HG02642 (cell line): ENCODE results near the gene WWOX.

ENCODE experiments used
- ATAC-seq: cut with Tn5 transposase; IDR thresholded peaks from one replicate; pipeline ENCODE4 v1.9.1; 2021; ENCODE audit warnings: mild to moderate bottlenecking; ENCODE audit not compliant: unreplicated experiment, poor library complexity

Gene WWOX

DNA sequence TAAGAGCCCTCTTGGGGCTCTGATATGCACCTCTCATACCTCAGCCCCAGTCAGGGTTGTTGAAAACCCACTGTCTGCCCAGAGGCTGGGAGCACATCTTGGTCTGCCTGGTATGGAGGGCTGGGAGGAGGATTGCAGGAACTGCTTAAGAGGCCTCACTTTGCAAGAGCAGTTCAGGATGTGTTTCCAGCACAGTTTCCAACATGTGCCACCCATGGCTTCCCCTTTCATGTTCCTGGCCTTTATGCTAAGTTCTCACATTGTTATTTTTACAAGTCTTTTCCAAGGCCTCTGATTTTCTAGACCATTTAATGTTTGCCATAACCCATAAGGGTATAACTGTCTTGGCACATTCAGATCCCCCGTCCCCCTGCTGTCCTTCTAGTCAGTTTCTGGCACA lies 155.4 kb downstream of the WWOX start:
- no peak for ATAC-seq

DNA sequence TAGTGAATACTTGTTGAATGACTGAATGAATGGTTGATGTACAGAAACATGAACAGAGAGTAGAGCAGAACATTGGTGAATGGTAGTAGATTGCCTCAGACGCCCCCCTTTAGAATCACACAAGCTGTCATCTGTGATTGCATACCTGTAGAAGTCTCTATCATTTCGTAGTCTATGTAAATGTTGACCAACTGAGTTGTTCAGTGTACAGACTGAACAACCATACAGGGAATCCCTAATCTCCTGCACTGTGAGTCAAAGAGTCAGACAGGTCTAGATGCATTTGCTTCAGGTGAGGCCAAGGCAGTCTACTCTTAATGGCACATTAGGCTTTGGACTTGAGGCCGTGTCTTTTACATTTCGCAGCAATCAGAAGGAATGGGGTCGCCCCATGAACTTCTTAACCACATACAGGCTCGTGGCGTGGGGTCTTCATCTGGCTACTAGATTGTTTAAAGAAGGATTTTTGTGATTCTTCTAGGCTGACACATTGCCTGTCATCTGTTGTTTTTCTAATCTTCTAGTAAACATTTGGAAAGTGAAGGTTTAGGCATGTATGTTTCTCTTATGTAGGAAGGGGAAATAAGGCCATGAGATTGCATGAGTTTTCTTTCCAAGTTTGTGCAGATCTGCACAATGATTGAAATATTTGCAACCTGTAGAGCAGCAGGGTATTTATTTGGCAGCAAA lies 157.4 kb downstream of the WWOX start:
- no peak for ATAC-seq

- no peak for ATAC-seq
Measured at GRCh38 chr16:78257376-78257728, 157.9 kb downstream of the WWOX start.

- no peak for ATAC-seq
Measured at GRCh38 chr16:78258375-78259065, 159.1 kb downstream of the WWOX start.

DNA sequence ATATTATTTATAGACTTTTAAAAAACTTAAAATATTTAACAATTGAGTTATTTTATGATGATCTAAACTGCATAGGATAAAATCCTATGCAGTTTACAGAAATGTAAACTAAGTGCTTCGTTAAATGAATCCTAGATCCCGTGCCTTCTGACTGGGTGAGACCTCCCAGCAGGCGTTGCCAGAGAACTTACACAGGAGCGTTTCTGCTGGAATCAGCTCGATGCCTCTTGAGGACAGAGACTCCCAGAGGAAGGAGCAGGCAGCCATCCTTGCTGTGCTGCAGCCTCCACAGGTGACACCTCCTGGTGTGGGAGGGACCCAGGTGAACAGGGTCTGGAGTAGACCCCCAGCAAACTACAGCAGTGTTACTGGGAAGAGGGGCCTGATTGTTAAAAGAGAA lies 160.4 kb downstream of the WWOX start:
- ATAC-seq, result no peak

DNA sequence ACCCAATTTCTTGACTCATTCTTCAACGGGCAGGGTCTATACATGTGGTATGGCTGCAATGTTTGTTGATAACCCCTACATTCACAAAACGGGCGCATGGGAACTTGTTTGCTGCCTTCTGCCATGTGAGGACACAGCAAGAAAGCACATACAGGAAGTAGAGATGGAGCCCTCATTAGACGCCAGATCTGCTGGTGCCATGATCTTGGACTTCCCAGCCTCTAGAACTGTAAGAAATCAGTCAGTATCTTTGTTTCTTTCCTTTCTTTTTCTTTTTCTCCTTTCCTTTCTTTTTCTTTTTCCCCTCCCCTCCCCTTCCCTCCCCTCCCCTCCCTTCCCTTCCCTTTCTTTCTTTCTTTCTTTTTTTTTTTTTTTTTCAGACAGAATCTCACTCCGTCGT lies 165.2 kb downstream of the WWOX start:
- ATAC-seq, result no peak

DNA sequence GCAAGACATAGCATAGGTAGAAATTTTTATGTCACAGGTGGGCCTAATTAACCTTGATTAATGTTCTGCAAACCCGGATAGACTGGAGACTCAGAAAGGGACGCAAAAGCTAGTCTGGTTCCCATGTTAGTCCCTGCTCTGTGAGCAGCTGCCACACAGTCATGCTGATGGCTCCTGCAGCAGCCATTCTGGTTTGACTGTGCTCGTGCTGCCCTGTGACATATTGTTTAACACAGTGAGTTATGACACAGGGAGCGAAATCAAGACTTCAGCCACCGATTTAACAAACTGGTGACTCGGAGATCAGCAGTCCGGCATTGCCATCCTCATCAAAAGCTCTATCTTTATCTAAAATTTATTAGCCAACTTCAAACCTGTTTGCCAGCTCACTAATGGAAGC lies 169.8 kb downstream of the WWOX start:
- ATAC-seq, result no peak

DNA sequence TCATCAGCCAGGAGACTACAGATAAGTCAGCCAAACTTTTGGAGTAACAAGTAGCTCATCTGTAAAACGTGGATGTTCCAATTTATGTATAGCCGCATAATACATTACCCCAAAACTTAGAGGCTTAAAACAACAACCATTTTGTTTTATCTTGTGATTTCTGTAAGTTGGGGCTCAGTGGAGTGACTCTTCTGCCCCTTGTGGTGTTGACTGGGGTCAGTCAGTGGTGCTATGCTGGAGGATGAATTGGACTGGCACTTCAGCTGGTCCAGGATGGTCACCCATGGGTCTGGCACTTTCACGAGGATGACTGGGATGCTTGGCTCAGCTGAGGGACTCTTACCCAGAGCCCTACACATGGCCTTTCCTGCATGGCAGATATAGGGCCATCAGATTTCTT lies 172.5 kb downstream of the WWOX start:
- ATAC-seq, result no peak

GRCh38 chr16:78274771-78275170 lies 175.3 kb downstream of the WWOX start:
- no peak for ATAC-seq

- no peak for ATAC-seq
Measured at GRCh38 chr16:78275420-78275819, 176.0 kb downstream of the WWOX start.

GRCh38 chr16:78277321-78278055 lies 178.0 kb downstream of the WWOX start:
- ATAC-seq, result no peak

- no peak for ATAC-seq
Measured at GRCh38 chr16:78278056-78278450, 178.6 kb downstream of the WWOX start.

GRCh38 chr16:78281115-78281514 lies 181.7 kb downstream of the WWOX start:
- no peak for ATAC-seq

- no peak for ATAC-seq
Measured at GRCh38 chr16:78283548-78284251, 184.2 kb downstream of the WWOX start.

DNA sequence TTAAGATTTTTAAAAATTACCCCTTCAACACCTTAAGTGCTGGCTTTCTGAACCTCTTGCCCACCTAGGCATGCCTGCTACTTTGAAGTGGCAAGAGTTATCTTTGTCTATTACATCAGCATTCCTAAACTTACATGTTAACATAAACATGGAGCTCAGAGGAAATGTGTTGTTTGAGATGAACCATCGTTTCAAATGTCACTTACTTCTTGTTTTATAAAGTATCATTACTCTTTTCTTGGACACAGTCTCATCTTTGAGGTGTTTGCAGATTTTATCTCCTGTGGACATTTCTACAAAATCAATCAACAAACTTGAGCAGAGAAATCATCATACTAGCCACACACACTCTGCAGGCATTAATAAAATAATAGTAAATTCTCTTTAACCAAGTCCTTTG lies 184.9 kb downstream of the WWOX start:
- no peak for ATAC-seq

DNA sequence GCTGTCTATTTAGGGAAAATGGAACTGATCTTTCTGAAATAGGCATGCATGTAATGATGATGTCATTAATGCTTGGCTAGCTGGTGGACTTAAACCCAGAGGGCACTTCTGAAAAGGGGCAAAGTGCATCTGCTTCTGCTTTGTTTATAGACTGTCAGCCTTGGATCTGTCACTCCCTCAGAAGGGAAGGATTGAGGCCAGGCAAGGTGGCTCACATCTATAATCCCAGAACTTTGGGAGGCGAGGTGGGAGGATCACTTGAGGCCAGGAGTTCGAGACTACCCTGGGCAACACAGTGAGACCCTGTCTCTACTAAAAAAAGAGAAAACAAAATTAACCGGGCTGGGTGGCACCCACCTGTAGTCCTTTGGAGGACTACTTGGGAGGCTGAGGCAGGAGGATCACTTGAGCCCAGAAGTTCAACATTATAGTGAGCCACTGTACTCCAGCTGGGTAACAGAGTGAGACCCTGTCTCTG lies 185.5 kb downstream of the WWOX start:
- no peak for ATAC-seq

- ATAC-seq, result no peak
Measured at GRCh38 chr16:78285437-78285922, 186.0 kb downstream of the WWOX start.

DNA sequence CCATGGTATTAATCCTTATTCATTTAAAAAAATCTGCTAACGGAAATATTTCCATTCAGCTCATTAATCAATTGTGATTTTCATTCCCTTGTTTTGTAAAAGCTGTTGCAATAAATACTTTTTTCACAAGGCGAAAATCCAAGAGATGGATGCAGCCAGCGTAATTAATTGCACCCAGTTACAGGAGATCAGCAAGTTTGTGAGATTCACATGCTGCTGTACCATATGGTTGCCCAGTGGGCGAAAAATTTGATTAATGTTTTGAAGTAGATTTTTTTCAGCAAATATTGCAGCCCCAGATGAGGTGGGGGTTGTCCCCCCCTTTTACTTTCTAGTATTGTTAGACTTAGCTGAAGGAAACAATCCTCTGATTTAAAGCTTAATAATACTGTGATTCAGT lies 186.6 kb downstream of the WWOX start:
- no peak for ATAC-seq

DNA sequence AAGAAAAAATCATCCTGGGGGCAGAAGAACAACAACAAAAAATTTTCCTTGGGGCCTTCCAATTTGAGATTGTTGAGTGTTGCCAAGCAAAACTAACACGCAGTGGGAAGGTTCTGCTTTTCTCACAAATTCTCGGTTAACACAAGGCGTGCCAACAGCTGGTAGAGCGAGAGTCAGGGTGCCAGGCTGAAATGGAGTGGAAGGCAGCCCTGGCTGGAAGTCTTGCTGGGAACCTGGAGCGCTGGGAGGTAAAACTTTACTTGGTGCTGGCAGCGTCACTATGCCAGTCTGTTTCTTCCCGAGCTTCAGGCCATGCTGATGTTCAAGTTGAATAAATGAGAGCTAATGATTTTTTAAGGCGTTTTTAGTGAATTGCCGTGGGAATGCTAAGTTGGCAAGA lies 189.4 kb downstream of the WWOX start:
- no peak for ATAC-seq

- ATAC-seq, result no peak
Measured at GRCh38 chr16:78289373-78289772, 189.9 kb downstream of the WWOX start.

DNA sequence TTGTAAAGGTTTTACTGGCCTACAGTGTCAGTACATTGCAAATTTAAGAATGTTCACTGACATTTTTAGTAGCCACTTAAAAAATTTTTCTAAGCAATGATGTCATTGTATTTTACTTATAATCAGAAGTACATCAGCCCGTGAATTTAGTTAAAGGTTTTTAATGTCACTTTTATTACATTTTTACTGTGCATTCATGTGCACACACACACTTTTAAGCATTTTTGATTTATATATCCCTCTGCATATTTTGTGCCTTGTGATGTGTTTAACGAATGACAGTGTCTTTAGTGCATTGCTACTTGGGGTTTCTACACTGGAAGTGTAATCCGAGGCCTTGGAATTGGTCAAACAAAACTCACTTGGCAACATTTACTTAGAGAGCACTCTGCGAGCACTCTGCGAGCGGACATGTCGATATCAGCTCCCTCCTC lies 190.4 kb downstream of the WWOX start:
- no peak for ATAC-seq
